ENCODE results near the gene RBM33. TPM values are rescaled to one million over a fixed set of nuclear protein-coding genes. Genes with fewer than 3 reads are reported as not detected.
A peak's percentile ranks its signal among the peaks of the same experiment; 100 is the strongest.

The RBM33 gene
- total RNA-seq, 1 experiment from 2014 or later = 81.8 TPM

DNA sequence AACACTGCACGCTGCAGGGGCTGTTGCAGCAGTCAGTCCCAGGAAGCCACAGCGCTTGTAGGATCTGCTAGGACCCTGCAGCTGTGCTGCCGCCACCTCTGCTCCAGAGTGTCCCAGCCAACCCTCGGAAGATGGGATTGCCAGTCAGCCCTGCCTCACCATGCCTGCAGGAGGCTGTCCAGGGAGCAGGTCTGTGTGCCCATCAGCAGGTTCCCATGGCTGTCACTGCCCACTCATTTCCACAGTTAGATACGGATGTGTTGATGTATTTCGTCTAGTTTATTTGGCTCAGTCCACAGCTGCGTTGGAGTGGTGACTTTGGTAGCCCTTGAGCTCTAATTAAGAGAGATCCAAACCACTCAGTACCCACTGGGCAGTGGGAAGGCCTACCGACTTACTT, 132.1 kb downstream of the RBM33 start (continued):
- TF ChIP-seq, protein P1, sequence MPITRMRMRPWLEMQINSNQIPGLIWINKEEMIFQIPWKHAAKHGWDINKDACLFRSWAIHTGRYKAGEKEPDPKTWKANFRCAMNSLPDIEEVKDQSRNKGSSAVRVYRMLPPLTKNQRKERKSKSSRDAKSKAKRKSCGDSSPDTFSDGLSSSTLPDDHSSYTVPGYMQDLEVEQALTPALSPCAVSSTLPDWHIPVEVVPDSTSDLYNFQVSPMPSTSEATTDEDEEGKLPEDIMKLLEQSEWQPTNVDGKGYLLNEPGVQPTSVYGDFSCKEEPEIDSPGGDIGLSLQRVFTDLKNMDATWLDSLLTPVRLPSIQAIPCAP (CRISPR knock-in tag; IDR thresholded peaks at IDR 0.05) = no peak
- TF ChIP-seq, protein P2, sequence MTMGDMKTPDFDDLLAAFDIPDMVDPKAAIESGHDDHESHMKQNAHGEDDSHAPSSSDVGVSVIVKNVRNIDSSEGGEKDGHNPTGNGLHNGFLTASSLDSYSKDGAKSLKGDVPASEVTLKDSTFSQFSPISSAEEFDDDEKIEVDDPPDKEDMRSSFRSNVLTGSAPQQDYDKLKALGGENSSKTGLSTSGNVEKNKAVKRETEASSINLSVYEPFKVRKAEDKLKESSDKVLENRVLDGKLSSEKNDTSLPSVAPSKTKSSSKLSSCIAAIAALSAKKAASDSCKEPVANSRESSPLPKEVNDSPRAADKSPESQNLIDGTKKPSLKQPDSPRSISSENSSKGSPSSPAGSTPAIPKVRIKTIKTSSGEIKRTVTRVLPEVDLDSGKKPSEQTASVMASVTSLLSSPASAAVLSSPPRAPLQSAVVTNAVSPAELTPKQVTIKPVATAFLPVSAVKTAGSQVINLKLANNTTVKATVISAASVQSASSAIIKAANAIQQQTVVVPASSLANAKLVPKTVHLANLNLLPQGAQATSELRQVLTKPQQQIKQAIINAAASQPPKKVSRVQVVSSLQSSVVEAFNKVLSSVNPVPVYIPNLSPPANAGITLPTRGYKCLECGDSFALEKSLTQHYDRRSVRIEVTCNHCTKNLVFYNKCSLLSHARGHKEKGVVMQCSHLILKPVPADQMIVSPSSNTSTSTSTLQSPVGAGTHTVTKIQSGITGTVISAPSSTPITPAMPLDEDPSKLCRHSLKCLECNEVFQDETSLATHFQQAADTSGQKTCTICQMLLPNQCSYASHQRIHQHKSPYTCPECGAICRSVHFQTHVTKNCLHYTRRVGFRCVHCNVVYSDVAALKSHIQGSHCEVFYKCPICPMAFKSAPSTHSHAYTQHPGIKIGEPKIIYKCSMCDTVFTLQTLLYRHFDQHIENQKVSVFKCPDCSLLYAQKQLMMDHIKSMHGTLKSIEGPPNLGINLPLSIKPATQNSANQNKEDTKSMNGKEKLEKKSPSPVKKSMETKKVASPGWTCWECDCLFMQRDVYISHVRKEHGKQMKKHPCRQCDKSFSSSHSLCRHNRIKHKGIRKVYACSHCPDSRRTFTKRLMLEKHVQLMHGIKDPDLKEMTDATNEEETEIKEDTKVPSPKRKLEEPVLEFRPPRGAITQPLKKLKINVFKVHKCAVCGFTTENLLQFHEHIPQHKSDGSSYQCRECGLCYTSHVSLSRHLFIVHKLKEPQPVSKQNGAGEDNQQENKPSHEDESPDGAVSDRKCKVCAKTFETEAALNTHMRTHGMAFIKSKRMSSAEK (CRISPR knock-in tag; IDR thresholded peaks at IDR 0.05; ENCODE audit: borderline replicate concordance) = no peak
- TF ChIP-seq IRF2 (CRISPR knock-in tag; IDR thresholded peaks at IDR 0.05; ENCODE audit: borderline replicate concordance, low read depth) = no peak
- TF ChIP-seq, protein P3, sequence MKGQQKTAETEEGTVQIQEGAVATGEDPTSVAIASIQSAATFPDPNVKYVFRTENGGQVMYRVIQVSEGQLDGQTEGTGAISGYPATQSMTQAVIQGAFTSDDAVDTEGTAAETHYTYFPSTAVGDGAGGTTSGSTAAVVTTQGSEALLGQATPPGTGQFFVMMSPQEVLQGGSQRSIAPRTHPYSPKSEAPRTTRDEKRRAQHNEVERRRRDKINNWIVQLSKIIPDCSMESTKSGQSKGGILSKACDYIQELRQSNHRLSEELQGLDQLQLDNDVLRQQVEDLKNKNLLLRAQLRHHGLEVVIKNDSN (CRISPR knock-in tag; IDR thresholded peaks at IDR 0.05) = no peak
- no peak for TF ChIP-seq EMX1 (CRISPR knock-in tag; IDR thresholded peaks at IDR 0.05)

DNA sequence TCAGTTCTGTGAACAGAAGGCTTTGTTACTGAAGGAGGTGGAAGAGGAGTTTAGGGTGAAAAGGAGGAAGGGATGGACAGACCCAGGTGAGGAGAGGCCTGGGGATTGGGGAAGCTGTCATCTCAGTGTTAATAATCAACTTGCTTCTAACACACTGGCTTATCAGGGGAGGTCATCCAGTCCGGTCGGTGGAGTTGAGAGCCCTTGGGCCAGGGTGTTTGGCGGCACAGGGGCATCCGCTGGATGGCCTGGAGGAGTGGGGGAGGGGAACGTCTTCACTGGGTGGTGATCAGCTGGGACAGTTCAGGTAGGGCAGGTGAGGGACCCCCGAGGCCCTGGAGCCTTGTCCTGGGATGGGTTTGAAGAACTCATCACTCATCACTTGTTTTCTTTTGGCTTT, 133.9 kb downstream of the RBM33 start:
- DNase-seq (ENCODE audit: low spot score) = no peak
- ChIA-PET POLR2A (no interaction called here), CTCF (interaction anchor here (1.7 kb wide), 1 partner anchor 179 kb away, joined by 8 read pairs; no protein-coding TSS in a partner anchor)
- no peaks in the 10 kb centered on the region for H3K9me3 Mint-ChIP-seq
- H3K4me3 Mint-ChIP-seq = no peak overlapping the region
- H3K27me3 Mint-ChIP-seq (ENCODE audit: low read depth) = no peaks in the 10 kb centered on the region
- peak overlapping the region; percentile 77 for H3K27ac Mint-ChIP-seq
- peaks cover 21% of the 10 kb centered on the region for H3K4me1 Mint-ChIP-seq
- peaks cover 40% of the 10 kb centered on the region for H3K36me3 Mint-ChIP-seq
- TF ChIP-seq, protein P4, sequence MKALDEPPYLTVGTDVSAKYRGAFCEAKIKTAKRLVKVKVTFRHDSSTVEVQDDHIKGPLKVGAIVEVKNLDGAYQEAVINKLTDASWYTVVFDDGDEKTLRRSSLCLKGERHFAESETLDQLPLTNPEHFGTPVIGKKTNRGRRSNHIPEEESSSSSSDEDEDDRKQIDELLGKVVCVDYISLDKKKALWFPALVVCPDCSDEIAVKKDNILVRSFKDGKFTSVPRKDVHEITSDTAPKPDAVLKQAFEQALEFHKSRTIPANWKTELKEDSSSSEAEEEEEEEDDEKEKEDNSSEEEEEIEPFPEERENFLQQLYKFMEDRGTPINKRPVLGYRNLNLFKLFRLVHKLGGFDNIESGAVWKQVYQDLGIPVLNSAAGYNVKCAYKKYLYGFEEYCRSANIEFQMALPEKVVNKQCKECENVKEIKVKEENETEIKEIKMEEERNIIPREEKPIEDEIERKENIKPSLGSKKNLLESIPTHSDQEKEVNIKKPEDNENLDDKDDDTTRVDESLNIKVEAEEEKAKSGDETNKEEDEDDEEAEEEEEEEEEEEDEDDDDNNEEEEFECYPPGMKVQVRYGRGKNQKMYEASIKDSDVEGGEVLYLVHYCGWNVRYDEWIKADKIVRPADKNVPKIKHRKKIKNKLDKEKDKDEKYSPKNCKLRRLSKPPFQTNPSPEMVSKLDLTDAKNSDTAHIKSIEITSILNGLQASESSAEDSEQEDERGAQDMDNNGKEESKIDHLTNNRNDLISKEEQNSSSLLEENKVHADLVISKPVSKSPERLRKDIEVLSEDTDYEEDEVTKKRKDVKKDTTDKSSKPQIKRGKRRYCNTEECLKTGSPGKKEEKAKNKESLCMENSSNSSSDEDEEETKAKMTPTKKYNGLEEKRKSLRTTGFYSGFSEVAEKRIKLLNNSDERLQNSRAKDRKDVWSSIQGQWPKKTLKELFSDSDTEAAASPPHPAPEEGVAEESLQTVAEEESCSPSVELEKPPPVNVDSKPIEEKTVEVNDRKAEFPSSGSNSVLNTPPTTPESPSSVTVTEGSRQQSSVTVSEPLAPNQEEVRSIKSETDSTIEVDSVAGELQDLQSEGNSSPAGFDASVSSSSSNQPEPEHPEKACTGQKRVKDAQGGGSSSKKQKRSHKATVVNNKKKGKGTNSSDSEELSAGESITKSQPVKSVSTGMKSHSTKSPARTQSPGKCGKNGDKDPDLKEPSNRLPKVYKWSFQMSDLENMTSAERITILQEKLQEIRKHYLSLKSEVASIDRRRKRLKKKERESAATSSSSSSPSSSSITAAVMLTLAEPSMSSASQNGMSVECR (CRISPR knock-in tag; IDR thresholded peaks at IDR 0.05; ENCODE audit: borderline replicate concordance) = no peak
- TF ChIP-seq, protein P5, sequence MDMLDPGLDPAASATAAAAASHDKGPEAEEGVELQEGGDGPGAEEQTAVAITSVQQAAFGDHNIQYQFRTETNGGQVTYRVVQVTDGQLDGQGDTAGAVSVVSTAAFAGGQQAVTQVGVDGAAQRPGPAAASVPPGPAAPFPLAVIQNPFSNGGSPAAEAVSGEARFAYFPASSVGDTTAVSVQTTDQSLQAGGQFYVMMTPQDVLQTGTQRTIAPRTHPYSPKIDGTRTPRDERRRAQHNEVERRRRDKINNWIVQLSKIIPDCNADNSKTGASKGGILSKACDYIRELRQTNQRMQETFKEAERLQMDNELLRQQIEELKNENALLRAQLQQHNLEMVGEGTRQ (CRISPR knock-in tag; IDR thresholded peaks at IDR 0.05) = no peak
- TF ChIP-seq, protein P6, sequence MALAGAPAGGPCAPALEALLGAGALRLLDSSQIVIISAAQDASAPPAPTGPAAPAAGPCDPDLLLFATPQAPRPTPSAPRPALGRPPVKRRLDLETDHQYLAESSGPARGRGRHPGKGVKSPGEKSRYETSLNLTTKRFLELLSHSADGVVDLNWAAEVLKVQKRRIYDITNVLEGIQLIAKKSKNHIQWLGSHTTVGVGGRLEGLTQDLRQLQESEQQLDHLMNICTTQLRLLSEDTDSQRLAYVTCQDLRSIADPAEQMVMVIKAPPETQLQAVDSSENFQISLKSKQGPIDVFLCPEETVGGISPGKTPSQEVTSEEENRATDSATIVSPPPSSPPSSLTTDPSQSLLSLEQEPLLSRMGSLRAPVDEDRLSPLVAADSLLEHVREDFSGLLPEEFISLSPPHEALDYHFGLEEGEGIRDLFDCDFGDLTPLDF (CRISPR knock-in tag; IDR thresholded peaks at IDR 0.05) = no peak
- no peak for TF ChIP-seq SMAD4 (CRISPR knock-in tag; IDR thresholded peaks at IDR 0.05)
- no peak for TF ChIP-seq ZBTB21 (CRISPR knock-in tag; IDR thresholded peaks at IDR 0.05; ENCODE audit: borderline replicate concordance)
- TF ChIP-seq TEAD4 (CRISPR knock-in tag; IDR thresholded peaks at IDR 0.05) = no peak
- TF ChIP-seq ZNF396 (CRISPR knock-in tag; IDR thresholded peaks at IDR 0.05; ENCODE audit: borderline replicate concordance) = no peak
- TF ChIP-seq KAT7 (CRISPR knock-in tag; IDR thresholded peaks at IDR 0.05; ENCODE audit: borderline replicate concordance) = no peak
- TF ChIP-seq, protein P7, sequence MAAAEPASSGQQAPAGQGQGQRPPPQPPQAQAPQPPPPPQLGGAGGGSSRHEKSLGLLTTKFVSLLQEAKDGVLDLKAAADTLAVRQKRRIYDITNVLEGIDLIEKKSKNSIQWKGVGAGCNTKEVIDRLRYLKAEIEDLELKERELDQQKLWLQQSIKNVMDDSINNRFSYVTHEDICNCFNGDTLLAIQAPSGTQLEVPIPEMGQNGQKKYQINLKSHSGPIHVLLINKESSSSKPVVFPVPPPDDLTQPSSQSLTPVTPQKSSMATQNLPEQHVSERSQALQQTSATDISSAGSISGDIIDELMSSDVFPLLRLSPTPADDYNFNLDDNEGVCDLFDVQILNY (CRISPR knock-in tag; IDR thresholded peaks at IDR 0.05) = no peak
- TF ChIP-seq JAZF1 (CRISPR knock-in tag; IDR thresholded peaks at IDR 0.05) = no peak
- no peak for TF ChIP-seq ZNF219 (CRISPR knock-in tag; IDR thresholded peaks at IDR 0.05; ENCODE audit: borderline replicate concordance)
- TF ChIP-seq ZNF232 (CRISPR knock-in tag; IDR thresholded peaks at IDR 0.05) = no peak
- no peak for TF ChIP-seq ZNF671 (CRISPR knock-in tag; IDR thresholded peaks at IDR 0.05)
- no peak for ATAC-seq

Measured in WTC11 (cell line).